Endometrial microvascular endothelial cells (primary cell): ENCODE results near the gene CAPZA1. TPM values are rescaled to one million over a fixed set of nuclear protein-coding genes. Genes with fewer than 3 reads are reported as not detected.

Experiments
- total RNA-seq: library from RNA; depleted of rRNA; stranded (reverse); fragments of >200 nt; gene quantifications from one replicate; pipeline ENCODE4 v1.2.3, GENCODE V29; 2015; ENCODE audit errors: inconsistent ontology term

The CAPZA1 gene
- total RNA-seq, 1 donor from 2014 or later: 295 TPM

Other genes starting within 250 kb of the CAPZA1 start
- 27.5 TPM for gene CTTNBP2NL, start 223.6 kb upstream of the CAPZA1 start, total RNA-seq
- 0.46 TPM for gene WNT2B, start 110.9 kb upstream of the CAPZA1 start, total RNA-seq
- gene ST7L, start 691 bp upstream of the CAPZA1 start, total RNA-seq: 16.1 TPM
- 44.3 TPM for gene MOV10, start 54.8 kb downstream of the CAPZA1 start, total RNA-seq
- gene RHOC, start 87.3 kb downstream of the CAPZA1 start, total RNA-seq: 823 TPM
- 2.0 TPM for gene PPM1J, start 95.5 kb downstream of the CAPZA1 start, total RNA-seq